Fibroblast of lung (primary cell): ENCODE data around the gene NTN3. TPM values are rescaled to one million over a fixed set of nuclear protein-coding genes. Genes with fewer than 3 reads are reported as not detected.

Experiments
- DNase-seq, 2 donors: peaks; one replicate each; pipeline versions ENCODE4 v3.0.0 to v3.0.0-alpha.2; 2010; ENCODE audit warnings: low read depth in 2 of 2
- H2AFZ ChIP-seq: 2 replicates; pipeline ENCODE4 v1.5.1; 2012; ENCODE audit warnings: low read length, control low read depth, inconsistent platforms
- H3K27ac ChIP-seq: 2 replicates; pipeline ENCODE4 v1.5.1; 2011; ENCODE audit warnings: low read length, control low read depth; ENCODE audit not compliant: insufficient read depth
- H3K27me3 ChIP-seq: 2 replicates; pipeline ENCODE4 v1.5.1; 2011; ENCODE audit warnings: mild to moderate bottlenecking, low read length; ENCODE audit not compliant: control insufficient read depth, insufficient read depth
- H3K36me3 ChIP-seq: 2 replicates; pipeline ENCODE4 v1.5.1; 2011; ENCODE audit warnings: low read length; ENCODE audit not compliant: control insufficient read depth, insufficient read depth
- H3K4me1 ChIP-seq: 2 replicates; pipeline ENCODE4 v1.5.1; 2011; ENCODE audit warnings: low read length; ENCODE audit not compliant: control insufficient read depth, insufficient read depth; ENCODE audit errors: extremely low read depth
- H3K4me2 ChIP-seq: 2 replicates; pipeline ENCODE4 v1.5.1; 2011; ENCODE audit warnings: low read length, control low read depth; ENCODE audit not compliant: insufficient read depth; ENCODE audit errors: extremely low read depth
- H3K4me3 ChIP-seq, 4 experiments: fragments of 200-600 bp in 1 of 4; sonication (generic) in 1 of 4; replicated peaks in 1 of 4; 2 replicates each; pipeline ENCODE4 v1.5.1; 2011 to 2016; ENCODE audit warnings: low read length in 4 of 4, low read depth in 3 of 4, mild to moderate bottlenecking in 3 of 4, control low read depth in 2 of 4, inconsistent platforms in 1 of 4, mixed read lengths in 1 of 4; ENCODE audit not compliant: insufficient read depth in 1 of 4; ENCODE audit errors: control extremely low read depth in 1 of 4
- H3K79me2 ChIP-seq: 2 replicates; pipeline ENCODE4 v1.5.1; 2012; ENCODE audit warnings: mild to moderate bottlenecking, low read length, inconsistent platforms; ENCODE audit not compliant: control insufficient read depth, insufficient read depth
- H3K9ac ChIP-seq: 2 replicates; pipeline ENCODE4 v1.5.1; 2011; ENCODE audit warnings: mild to moderate bottlenecking, low read length, control low read depth; ENCODE audit not compliant: insufficient read depth
- H3K9me3 ChIP-seq: 2 replicates; pipeline ENCODE4 v1.5.1; 2012; ENCODE audit warnings: low read depth, low read length; ENCODE audit not compliant: control insufficient read depth, insufficient read depth
- H4K20me1 ChIP-seq: 2 replicates; pipeline ENCODE4 v1.5.1; 2011; ENCODE audit warnings: low read length; ENCODE audit not compliant: control insufficient read depth, insufficient read depth; ENCODE audit errors: extremely low read depth
- CTCF ChIP-seq, 2 donors: IDR thresholded peaks in 1 of 2; conservative IDR thresholded peaks in 1 of 2; 1 replicate in 1 of 2; 2 replicates in 1 of 2; pipeline ENCODE4 v1.5.1; 2011 to 2012; ENCODE audit warnings: low read length in 2 of 2, control low read depth in 1 of 2, inconsistent platforms in 1 of 2, low read depth in 1 of 2, mild to moderate bottlenecking in 1 of 2
- EZH2 ChIP-seq: IDR thresholded peaks from 2 replicates; pipeline ENCODE4 v1.5.1; 2012; ENCODE audit warnings: low read length, control low read depth, mild to moderate bottlenecking; ENCODE audit errors: missing control alignments
- polyA plus RNA-seq, 2 donors: library from polyadenylated mRNA; depleted of rRNA in 1 of 2; stranded (reverse) in 1 of 2; unstranded in 1 of 2; fragments of >200 nt; gene quantifications; 2 replicates each; pipeline ENCODE4 v1.2.1, GENCODE V29; 2011 to 2012; ENCODE audit warnings: missing spikeins in 1 of 2
- total RNA-seq: library from RNA; depleted of rRNA; stranded (reverse); fragments of >200 nt; gene quantifications from 2 replicates; pipeline ENCODE4 v1.2.1, GENCODE V29; 2014

The NTN3 gene
- total and polyA plus RNA-seq, 2 donors (not counting 1 experiment from before 2014, with no cell fraction given): 0.08 to 2.1 TPM

- no peak overlapping the region for H2AFZ ChIP-seq
- H3K9ac ChIP-seq: no peak overlapping the region
- no peak overlapping the region for H3K27ac ChIP-seq
- no peaks in the 10 kb centered on the region for H3K27me3 ChIP-seq
- H3K4me2 ChIP-seq: no peak overlapping the region
- no peak for DNase-seq
- H3K79me2 ChIP-seq: peaks cover 5% of the 10 kb centered on the region
- H4K20me1 ChIP-seq: no peaks in the 10 kb centered on the region
- no peaks in the 10 kb centered on the region for H3K9me3 ChIP-seq
- TF ChIP-seq CTCF (conservative IDR thresholded peaks at IDR 0.05 in 1 of 2, IDR thresholded peaks at IDR 0.05 in 1 of 2; ENCODE audit: low read depth in 1 of 2, low read length in 2 of 2) (no peak), EZH2 (no peak)
- no peak overlapping the region for H3K4me3 ChIP-seq
- H3K4me1 ChIP-seq: peaks cover 18% of the 10 kb centered on the region
- H3K36me3 ChIP-seq: no peaks in the 10 kb centered on the region
Observed at GRCh38 chr16:2480948-2481347, 9.9 kb downstream of the NTN3 start.

- Histone ChIP-seq H4K20me1 (no peaks in the 10 kb centered on the region), H3K79me2 (peaks cover 3% of the 10 kb centered on the region), H3K9ac (no peak overlapping the region)
Observed at GRCh38 chr16:2481676-2482075, 10.6 kb downstream of the NTN3 start.

GRCh38 chr16:2482249-2482648 lies 11.2 kb downstream of the NTN3 start:
- H3K79me2 ChIP-seq: peaks cover 3% of the 10 kb centered on the region
- peaks cover 17% of the 10 kb centered on the region for H3K4me1 ChIP-seq
- no peak overlapping the region for H3K9ac ChIP-seq
- no peak overlapping the region for H2AFZ ChIP-seq
- H3K36me3 ChIP-seq: no peaks in the 10 kb centered on the region
- H3K4me2 ChIP-seq: peak overlapping the region; percentile 37
- DNase-seq: no peak
- TF ChIP-seq EZH2 (no peak), CTCF (conservative IDR thresholded peaks at IDR 0.05 in 1 of 2, IDR thresholded peaks at IDR 0.05 in 1 of 2; ENCODE audit: low read depth in 1 of 2, low read length in 2 of 2) (no peak)
- no peaks in the 10 kb centered on the region for H4K20me1 ChIP-seq
- no peaks in the 10 kb centered on the region for H3K9me3 ChIP-seq
- H3K4me3 ChIP-seq: peak overlapping the region in 1 of 4 experiments; percentile 47
- H3K27ac ChIP-seq: no peak overlapping the region
- no peaks in the 10 kb centered on the region for H3K27me3 ChIP-seq

More at GRCh38 chr16:2481676-2482075, 10.6 kb downstream of the NTN3 start:
- DNase-seq: no peak
- TF ChIP-seq CTCF (conservative IDR thresholded peaks at IDR 0.05 in 1 of 2, IDR thresholded peaks at IDR 0.05 in 1 of 2; ENCODE audit: low read depth in 1 of 2, low read length in 2 of 2): no peak
- TF ChIP-seq EZH2: no peak
- Histone ChIP-seq H3K27me3 (no peaks in the 10 kb centered on the region), H3K4me3 (no peak overlapping the region), H2AFZ (no peak overlapping the region), H3K9me3 (no peaks in the 10 kb centered on the region), H3K4me1 (peaks cover 17% of the 10 kb centered on the region), H3K27ac (no peak overlapping the region), H3K4me2 (no peak overlapping the region), H3K36me3 (no peaks in the 10 kb centered on the region)
